ENCODE measurements around the gene CNPPD1.
A peak's percentile ranks its signal among the peaks of the same experiment; 100 is the strongest.
"Not testable (repeated sequence)": the region's sequence is repeated elsewhere in the genome, so short reads cannot be mapped to it uniquely, and the experiment has no call there.

The CNPPD1 gene

GRCh38 chr2:219207884-219208740, 31.4 kb upstream of the CNPPD1 start:
- peak; percentile 33 for DNase-seq

GRCh38 chr2:219207134-219207883, 30.6 kb upstream of the CNPPD1 start:
- no peak for DNase-seq

- peak; percentile 81 for DNase-seq
Observed at GRCh38 chr2:219206328-219207133, 29.8 kb upstream of the CNPPD1 start, which contains the start of gene ZFAND2B. TSS of gene ZFAND2B (plus strand) at chr2:219206782. CDS start at chr2:219206988, 206 bp downstream.

- no peak for DNase-seq
Observed at GRCh38 chr2:219205981-219206327, 29.2 kb upstream of the CNPPD1 start.

GRCh38 chr2:219205165-219205538, 28.4 kb upstream of the CNPPD1 start:
- DNase-seq: no peak

- DNase-seq: no peak
Observed at GRCh38 chr2:219204425-219205164, 27.9 kb upstream of the CNPPD1 start.

- DNase-seq: not testable (repeated sequence)
Observed at GRCh38 chr2:219201331-219201730, 24.6 kb upstream of the CNPPD1 start.

- not testable (repeated sequence) for DNase-seq
Observed at GRCh38 chr2:219200502-219201326, 24.0 kb upstream of the CNPPD1 start.

- no peak for DNase-seq
Observed at GRCh38 chr2:219199470-219200211, 22.9 kb upstream of the CNPPD1 start.

GRCh38 chr2:219198974-219199373, 22.2 kb upstream of the CNPPD1 start:
- no peak for DNase-seq

- no peak for DNase-seq
Observed at GRCh38 chr2:219197388-219197787, 20.7 kb upstream of the CNPPD1 start.

GRCh38 chr2:219186754-219187456, 10.2 kb upstream of the CNPPD1 start:
- no peak for DNase-seq

GRCh38 chr2:219184121-219184520, 7.4 kb upstream of the CNPPD1 start:
- no peak for DNase-seq

- no peak for DNase-seq
Observed at GRCh38 chr2:219183151-219183772, 6.5 kb upstream of the CNPPD1 start.

- DNase-seq: no peak
Observed at GRCh38 chr2:219182331-219183150, 5.8 kb upstream of the CNPPD1 start.

GRCh38 chr2:219181531-219181930, 4.8 kb upstream of the CNPPD1 start:
- DNase-seq: no peak

- no peak for DNase-seq
Observed at GRCh38 chr2:219180961-219181360, 4.2 kb upstream of the CNPPD1 start.

- no peak for DNase-seq
Observed at GRCh38 chr2:219179601-219180465, 3.1 kb upstream of the CNPPD1 start.

Data from NCI-H1105 treated with DMSO at 0.1 percent for 48 hours (cell line).